Stimulated activated naive CD8-positive, alpha-beta T cell treated with anti-CD3 and anti-CD28 coated beads, Interleukin-15, Interleukin-2, amounts not matched to agents 100 ng/mL and 50 ng/mL, for 24 hours (primary cell): ENCODE results near the gene NDUFB10.
A peak's percentile ranks its signal among the peaks of the same experiment; 100 is the strongest.

Experiments used
- H3K27ac Mint-ChIP-seq: one replicate; pipeline ENCODE4 v1.8.0; 2021; ENCODE audit warnings: mild to moderate bottlenecking, mixed read lengths
- H3K27me3 Mint-ChIP-seq: one replicate; pipeline ENCODE4 v1.8.0; 2021; ENCODE audit warnings: mixed read lengths
- H3K36me3 Mint-ChIP-seq: one replicate; pipeline ENCODE4 v1.8.0; 2021; ENCODE audit warnings: low read depth, mixed read lengths
- H3K4me1 Mint-ChIP-seq: one replicate; pipeline ENCODE4 v1.8.0; 2021; ENCODE audit warnings: low read depth, mixed read lengths
- H3K4me3 Mint-ChIP-seq: one replicate; pipeline ENCODE4 v1.8.0; 2021; ENCODE audit warnings: mild to moderate bottlenecking, mixed read lengths
- H3K9me3 Mint-ChIP-seq: one replicate; pipeline ENCODE4 v1.8.0; 2021; ENCODE audit warnings: mixed read lengths

NDUFB10 gene

DNA sequence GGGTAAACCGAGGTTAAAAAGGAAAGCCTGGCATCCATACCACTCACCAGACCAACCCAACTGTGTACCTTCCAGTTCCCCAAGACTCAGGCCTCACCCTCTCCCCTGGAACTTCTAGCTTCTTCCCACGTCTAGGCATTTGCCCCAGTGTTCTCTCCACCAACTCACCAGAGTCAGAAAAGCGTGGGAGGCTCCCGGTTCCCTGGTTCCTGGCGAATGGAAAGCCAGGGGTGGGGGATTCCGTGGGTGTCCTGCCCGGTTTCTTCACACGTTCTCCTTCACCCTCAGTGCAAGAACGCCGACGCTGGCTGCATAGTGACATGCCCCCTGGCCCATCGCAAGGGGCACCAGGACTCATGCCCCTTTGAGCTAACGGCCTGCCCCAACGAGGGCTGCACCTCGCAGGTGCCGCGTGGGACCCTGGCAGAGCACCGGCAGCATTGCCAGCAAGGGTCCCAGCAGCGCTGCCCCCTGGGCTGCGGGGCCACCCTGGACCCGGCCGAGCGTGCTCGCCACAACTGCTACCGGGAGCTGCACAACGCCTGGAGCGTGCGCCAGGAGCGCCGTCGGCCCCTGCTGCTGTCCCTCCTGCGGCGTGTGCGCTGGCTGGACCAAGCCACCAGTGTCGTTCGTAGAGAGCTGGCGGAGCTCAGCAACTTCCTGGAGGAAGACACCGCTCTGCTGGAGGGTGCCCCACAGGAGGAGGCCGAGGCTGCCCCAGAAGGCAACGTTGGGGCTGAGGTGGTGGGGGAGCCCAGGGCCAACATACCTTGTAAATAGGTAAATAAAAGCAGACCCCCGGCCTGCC is 9.0 kb downstream of the NDUFB10 start:
- peaks cover 24% of the 10 kb centered on the region for H3K36me3 Mint-ChIP-seq
- H3K4me1 Mint-ChIP-seq, result peaks cover 37% of the 10 kb centered on the region
- H3K9me3 Mint-ChIP-seq, result no peaks in the 10 kb centered on the region

DNA sequence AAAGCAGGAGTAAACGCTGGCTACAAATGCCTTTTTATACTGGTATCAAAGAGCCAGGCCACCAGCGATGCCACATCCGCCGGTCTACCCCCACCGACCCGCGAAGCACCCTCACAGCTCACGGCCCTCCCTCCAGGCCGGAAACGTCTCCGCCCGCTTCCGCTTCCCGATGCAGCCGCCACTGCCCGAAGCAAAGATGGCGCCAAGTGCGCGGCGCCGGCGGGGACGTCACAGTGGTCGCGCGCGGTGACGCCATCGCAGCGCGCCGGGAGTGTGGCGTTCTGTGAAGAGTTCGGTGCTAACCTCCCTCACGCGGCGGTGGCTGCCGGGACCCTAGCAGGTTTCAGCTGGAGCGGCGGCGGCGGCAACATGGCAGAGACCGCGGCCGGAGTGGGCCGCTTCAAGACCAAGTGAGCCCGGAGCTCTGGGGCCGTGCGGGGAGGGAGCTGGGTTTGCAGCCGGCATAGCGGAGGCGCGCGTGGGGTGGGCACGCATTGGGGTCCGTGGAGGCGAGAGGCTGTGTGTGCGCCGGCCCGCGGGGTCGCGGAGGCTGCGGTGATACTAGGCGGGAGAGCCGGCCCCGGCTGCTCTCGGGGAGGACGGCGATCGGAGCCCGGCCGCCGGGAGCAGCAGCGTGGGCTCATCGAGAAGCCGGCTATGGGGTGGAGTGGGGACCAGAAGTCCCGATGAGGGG is 12.6 kb downstream of the NDUFB10 start, which contains the start of gene TBL3:
TSS of gene TBL3 (plus strand) at position 258 of the 694 bp plus-strand sequence. CDS start at position 370, 112 bp downstream.
- Mint-ChIP-seq H3K27me3 (no peaks in the 10 kb centered on the region), H3K27ac (peak within 1 kb of the TSS; percentile 98), H3K4me1 (peaks cover 24% of the 10 kb centered on the region), H3K4me3 (peak within 1 kb of the TSS; percentile 98), H3K9me3 (no peaks in the 10 kb centered on the region), H3K36me3 (peaks cover 22% of the 10 kb centered on the region)

More for the DNA sequence above, 9.0 kb downstream of the NDUFB10 start:
- Mint-ChIP-seq H3K27me3 (no peaks in the 10 kb centered on the region), H3K27ac (no peak overlapping the region), H3K4me3 (no peak overlapping the region)

DNA sequence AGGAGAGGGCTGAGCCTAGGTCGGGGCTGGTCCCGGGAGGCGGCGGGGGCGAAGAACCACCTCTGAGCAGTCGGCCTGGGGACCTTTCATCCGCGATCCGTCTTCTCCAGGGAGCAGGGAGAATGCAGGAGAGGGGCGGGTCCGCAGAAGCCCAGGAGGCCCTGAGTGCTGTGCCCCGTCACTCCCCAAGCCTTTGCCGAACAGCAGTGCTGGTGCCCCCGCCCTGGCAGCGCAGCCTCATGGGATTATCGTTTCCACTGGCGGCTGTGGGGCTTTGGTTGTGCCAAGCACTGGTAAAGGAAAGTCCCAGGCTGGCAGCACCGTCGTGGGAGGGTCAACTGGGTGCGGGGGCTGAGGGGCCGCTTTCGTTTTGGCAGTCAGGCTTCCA is 13.1 kb downstream of the NDUFB10 start:
- H3K36me3 Mint-ChIP-seq, result peaks cover 20% of the 10 kb centered on the region
- no peaks in the 10 kb centered on the region for H3K27me3 Mint-ChIP-seq
- no peaks in the 10 kb centered on the region for H3K9me3 Mint-ChIP-seq
- H3K27ac Mint-ChIP-seq, result peak overlapping the region; percentile 29
- peak overlapping the region; percentile 98 for H3K4me3 Mint-ChIP-seq
- H3K4me1 Mint-ChIP-seq, result peaks cover 24% of the 10 kb centered on the region

DNA sequence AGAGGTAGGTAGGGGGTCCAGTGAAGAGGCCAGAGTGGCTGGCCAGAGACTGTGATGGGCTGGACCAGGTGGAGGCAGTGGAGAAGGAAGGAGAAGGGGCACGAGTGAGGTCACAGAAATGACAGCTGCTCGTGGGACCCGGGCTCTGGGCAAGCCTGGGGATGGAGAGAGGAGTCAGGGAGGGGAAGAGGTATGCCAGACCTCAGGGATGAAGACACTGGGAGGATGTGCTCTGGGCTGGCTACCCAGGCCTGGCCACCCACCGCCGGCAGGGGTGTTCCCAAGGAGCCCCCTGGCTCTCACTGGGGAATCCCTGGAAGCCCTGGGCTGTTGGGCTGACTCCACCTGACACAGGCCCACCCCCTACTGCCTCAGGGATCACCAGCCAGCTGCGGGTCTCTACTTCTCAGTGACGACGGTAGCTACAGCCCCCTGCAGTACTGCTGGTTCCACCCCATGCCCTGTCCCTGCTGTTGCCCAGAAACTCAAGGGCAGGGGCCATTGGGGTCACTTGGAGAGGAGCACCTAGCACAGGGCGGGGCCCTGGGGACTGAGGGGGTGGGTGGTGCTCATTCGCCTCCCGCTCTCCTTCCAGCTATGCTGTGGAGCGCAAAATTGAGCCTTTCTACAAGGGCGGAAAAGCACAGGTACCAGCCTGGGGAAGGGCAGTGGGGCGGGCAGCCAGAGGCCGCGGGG is 14.3 kb downstream of the NDUFB10 start:
- Mint-ChIP-seq H3K27me3 (no peaks in the 10 kb centered on the region), H3K36me3 (peaks cover 20% of the 10 kb centered on the region), H3K9me3 (no peaks in the 10 kb centered on the region), H3K27ac (no peak overlapping the region), H3K4me1 (peaks cover 24% of the 10 kb centered on the region), H3K4me3 (peak overlapping the region; percentile 98)

DNA sequence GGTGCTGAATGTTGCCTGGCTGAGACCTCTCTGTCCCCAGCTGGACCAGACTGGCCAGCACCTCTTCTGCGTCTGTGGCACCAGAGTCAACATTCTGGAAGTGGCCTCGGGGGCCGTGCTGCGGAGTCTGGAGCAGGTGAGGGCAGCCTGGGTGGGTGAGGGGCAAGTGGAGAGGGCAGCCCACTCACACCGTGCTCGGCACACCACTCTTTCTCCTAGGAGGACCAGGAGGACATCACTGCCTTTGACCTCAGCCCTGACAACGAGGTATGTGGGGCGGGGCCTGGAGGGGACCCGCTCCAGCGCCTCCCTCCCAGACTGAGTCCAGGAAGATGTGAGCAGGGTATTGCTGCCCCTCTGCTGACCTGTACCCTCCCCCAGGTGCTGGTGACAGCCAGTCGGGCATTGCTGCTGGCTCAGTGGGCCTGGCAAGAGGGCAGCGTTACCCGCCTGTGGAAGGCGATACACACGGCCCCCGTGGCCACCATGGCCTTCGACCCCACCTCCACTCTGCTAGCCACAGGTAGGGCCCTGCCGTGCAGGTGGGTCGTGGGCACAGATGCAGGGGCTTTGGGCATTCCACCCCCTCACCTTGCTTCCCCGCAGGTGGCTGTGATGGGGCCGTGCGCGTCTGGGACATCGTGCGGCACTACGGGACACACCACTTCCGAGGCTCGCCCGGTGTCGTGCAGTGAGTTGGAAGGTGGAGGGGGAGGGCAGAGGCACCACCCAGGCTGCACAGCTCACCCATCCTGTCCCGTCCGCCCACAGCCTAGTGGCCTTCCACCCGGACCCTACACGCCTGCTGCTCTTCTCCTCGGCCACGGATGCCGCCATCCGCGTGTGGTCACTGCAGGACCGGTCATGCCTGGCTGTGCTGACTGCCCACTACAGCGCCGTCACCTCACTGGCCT is 15.1 kb downstream of the NDUFB10 start:
- Mint-ChIP-seq H3K36me3 (peaks cover 20% of the 10 kb centered on the region), H3K27me3 (no peaks in the 10 kb centered on the region), H3K4me3 (no peak overlapping the region)

DNA sequence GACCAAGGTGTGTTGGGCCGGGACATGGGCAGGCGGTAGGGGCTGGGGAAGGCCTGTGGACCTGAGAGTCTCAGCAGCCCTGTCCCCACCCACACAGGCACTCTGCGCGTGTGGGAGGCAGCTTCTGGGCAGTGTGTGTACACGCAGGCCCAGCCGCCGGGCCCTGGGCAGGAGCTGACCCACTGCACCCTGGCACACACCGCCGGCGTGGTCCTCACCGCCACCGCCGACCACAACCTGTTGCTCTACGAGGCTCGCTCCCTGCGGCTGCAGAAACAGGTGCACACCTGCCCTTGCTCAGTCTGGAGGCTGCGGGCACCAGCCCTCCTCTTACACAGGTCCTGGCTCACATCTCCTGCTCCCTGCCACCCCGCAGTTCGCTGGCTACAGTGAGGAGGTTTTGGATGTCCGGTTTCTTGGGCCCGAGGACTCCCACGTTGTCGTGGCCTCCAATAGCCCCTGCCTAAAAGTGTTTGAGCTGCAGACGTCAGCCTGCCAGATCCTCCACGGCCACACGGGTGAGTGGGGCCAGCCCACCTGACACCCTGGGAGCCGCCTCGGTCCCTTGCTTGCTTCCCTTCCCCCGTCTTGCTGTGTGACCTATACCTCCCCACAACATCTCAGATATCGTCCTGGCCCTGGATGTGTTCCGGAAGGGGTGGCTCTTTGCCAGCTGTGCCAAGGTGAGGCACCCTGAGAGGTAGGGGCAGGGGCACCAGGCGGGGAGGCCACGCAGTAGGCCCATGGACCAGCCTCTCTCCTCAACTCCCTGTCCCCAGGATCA is 16.3 kb downstream of the NDUFB10 start:
- no peak overlapping the region for H3K4me3 Mint-ChIP-seq
- peaks cover 2% of the 10 kb centered on the region for H3K27me3 Mint-ChIP-seq
- no peaks in the 10 kb centered on the region for H3K9me3 Mint-ChIP-seq
- H3K36me3 Mint-ChIP-seq, result peaks cover 20% of the 10 kb centered on the region
- no peak overlapping the region for H3K27ac Mint-ChIP-seq
- H3K4me1 Mint-ChIP-seq, result peaks cover 25% of the 10 kb centered on the region

More for the DNA sequence above, 15.1 kb downstream of the NDUFB10 start:
- Mint-ChIP-seq H3K4me1 (peaks cover 26% of the 10 kb centered on the region), H3K27ac (no peak overlapping the region), H3K9me3 (no peaks in the 10 kb centered on the region)

DNA sequence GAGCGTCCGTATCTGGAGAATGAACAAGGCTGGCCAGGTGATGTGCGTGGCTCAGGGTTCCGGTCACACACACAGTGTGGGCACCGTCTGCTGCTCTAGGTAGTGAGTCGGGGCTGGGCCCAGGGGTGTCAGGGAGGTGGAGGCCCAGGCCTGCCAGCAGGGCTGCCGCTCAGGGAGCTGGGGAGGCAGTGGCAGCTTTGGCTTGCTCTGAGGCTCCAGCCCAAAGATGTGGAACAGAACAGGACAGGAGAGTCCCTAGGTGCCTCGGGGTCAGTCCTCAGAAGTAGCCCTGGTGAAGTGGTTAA is 16.8 kb downstream of the NDUFB10 start:
- peaks cover 7% of the 10 kb centered on the region for H3K27me3 Mint-ChIP-seq
- H3K36me3 Mint-ChIP-seq, result peaks cover 20% of the 10 kb centered on the region
- H3K4me1 Mint-ChIP-seq, result peaks cover 22% of the 10 kb centered on the region
- H3K4me3 Mint-ChIP-seq, result no peak overlapping the region
- H3K27ac Mint-ChIP-seq, result no peak overlapping the region
- H3K9me3 Mint-ChIP-seq, result no peaks in the 10 kb centered on the region

DNA sequence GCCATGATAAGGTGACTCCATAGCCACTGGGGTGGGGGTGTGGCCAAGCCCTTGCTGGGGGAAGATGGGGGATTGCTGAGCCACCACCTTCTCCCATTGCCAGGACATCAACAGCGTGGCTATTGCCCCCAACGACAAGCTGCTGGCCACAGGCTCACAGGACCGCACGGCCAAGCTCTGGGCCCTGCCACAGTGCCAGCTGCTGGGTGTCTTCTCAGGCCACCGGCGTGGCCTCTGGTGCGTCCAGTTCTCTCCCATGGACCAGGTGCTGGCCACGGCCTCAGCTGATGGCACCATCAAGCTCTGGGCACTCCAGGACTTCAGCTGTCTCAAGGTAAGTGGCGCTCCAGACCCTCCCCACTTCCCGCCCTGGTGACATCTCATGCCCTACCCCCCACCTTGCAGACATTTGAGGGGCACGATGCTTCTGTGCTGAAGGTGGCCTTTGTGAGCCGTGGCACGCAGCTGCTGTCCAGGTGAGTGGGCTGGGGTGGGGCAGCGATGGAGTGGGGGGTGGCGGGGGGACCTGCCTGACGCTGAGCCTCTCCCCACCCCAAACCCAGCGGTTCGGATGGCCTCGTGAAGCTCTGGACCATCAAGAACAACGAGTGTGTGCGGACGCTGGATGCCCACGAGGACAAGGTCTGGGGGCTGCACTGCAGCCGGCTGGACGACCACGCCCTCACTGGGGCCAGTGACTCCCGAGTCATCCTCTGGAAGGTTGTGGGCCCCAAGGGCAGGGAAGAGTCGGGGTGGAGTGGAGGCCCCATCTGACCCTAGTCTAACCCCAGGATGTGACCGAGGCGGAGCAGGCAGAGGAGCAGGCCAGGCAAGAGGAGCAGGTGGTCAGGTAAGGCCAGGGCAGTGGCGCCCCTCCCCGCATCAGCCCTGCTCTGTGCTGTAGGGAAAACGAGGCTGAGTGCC is 17.9 kb downstream of the NDUFB10 start:
- Mint-ChIP-seq H3K27ac (no peak overlapping the region), H3K27me3 (peaks cover 14% of the 10 kb centered on the region), H3K9me3 (no peaks in the 10 kb centered on the region), H3K36me3 (peaks cover 20% of the 10 kb centered on the region), H3K4me1 (peaks cover 21% of the 10 kb centered on the region), H3K4me3 (no peak overlapping the region)

DNA sequence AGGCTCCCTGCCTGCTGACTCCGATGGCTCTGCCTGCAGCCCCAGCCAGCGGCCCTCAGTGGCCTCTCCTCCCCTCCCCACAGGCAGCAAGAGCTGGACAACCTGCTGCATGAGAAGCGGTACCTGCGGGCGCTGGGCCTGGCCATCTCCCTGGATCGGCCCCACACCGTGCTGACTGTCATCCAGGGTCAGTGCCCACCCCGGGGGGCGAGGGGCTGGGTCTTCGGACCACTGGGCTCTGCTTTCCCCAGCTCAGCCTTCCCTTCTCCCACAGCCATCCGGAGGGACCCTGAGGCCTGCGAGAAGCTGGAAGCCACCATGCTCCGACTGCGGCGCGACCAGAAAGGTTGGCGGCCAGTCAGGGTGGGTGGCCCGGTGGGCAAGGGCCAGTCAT is 18.5 kb downstream of the NDUFB10 start:
- Mint-ChIP-seq H3K36me3 (peaks cover 20% of the 10 kb centered on the region), H3K27me3 (peaks cover 21% of the 10 kb centered on the region), H3K9me3 (no peaks in the 10 kb centered on the region), H3K4me3 (no peak overlapping the region), H3K4me1 (peaks cover 18% of the 10 kb centered on the region), H3K27ac (no peak overlapping the region)

DNA sequence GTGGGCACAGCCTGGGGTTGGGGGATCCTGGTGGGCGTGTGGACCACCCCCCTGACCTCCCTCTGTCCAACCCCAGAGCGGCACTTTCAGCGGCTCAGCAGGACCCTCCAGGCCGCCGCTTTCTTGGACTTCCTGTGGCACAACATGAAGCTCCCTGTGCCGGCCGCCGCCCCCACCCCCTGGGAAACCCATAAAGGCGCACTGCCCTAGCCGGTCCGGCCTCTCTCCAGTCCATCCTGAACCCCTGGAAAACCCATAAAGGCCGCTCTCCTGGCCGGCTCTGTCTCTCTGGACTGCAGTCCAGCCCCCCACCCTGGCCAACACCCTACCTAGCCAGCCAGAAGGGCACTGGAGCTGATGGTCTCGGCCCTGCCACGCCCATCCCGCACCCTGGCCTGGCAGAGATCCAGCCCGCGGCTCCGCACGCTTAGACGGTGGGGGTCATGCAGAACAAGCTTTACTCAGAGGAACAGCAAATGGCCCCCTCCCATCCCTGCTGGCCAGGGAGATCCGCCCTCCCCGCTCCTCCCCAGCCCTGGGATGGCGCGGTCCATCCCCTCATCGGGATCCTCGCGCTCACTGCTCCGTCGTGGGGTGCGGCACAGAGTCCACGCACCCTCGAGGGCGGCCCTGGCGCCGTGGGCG is 19.3 kb downstream of the NDUFB10 start:
- no peak overlapping the region for H3K4me3 Mint-ChIP-seq
- peaks cover 15% of the 10 kb centered on the region for H3K4me1 Mint-ChIP-seq
- H3K27me3 Mint-ChIP-seq, result peaks cover 25% of the 10 kb centered on the region
- H3K9me3 Mint-ChIP-seq, result no peaks in the 10 kb centered on the region
- peaks cover 20% of the 10 kb centered on the region for H3K36me3 Mint-ChIP-seq
- no peak overlapping the region for H3K27ac Mint-ChIP-seq

DNA sequence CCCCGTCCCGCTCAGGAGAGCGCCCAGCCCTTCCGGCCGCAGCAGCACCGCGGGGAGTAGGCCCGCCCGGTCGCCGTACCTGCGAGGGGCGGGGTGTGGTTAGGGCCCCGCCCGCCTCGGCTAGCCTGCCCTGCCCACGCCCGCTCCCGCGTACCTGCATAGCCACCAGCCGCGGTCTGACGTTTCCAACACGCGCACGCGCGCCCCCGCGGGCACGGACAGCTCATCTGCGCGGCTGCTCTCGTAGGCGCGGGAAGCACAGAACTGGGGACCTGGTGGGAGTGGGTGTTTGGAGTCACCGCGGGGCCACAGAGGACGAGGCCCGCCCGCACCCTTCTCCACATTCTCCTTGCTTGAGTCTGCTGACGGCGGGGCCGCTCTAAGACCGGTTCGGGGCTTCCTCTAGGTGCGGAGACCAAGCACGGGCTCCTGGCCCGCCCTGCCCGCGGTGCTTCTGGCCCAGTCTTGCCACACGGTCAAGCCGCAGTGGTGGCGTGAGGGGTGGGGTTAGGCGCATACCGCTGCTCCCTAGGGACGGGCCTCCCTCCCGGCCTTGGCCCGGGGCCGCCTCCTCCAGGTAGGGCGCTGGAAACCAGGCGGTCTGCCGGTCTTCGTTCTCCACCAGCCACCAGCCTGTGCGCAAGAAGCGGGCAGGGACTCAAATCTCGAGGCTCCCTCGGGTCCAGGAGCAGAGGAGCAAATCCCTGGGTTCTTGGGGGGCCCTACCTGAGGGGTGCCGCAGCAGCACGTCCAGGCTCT is 20.1 kb downstream of the NDUFB10 start:
- H3K9me3 Mint-ChIP-seq, result no peaks in the 10 kb centered on the region
- H3K36me3 Mint-ChIP-seq, result peaks cover 20% of the 10 kb centered on the region
- H3K27me3 Mint-ChIP-seq, result peaks cover 25% of the 10 kb centered on the region
- H3K4me1 Mint-ChIP-seq, result peaks cover 15% of the 10 kb centered on the region
- no peak overlapping the region for H3K4me3 Mint-ChIP-seq
- no peak overlapping the region for H3K27ac Mint-ChIP-seq
